Brain microvascular endothelial cell (primary cell): ENCODE measurements around the gene SMARCA4.

ENCODE experiments used
- DNase-seq: peaks from one replicate; pipeline ENCODE4 v3.0.0-alpha.2; 2020
- H3K27ac ChIP-seq: fragments of 250-450 bp; sonication (Bioruptor Pico); 2 replicates; pipeline ENCODE4 v1.5.1; 2020; ENCODE audit warnings: mild to moderate bottlenecking, moderate library complexity
- H3K27me3 ChIP-seq: fragments of 250-450 bp; sonication (Bioruptor Pico); replicated peaks from 2 replicates; pipeline ENCODE4 v1.5.1; 2020; ENCODE audit warnings: mild to moderate bottlenecking
- H3K36me3 ChIP-seq: fragments of 250-450 bp; sonication (Bioruptor Pico); replicated peaks from 2 replicates; pipeline ENCODE4 v1.5.1; 2020; ENCODE audit warnings: mild to moderate bottlenecking
- H3K4me3 ChIP-seq: 2 replicates; pipeline ENCODE4 v1.5.1; 2011; ENCODE audit warnings: low read depth, mild to moderate bottlenecking, control low read depth, low read length, moderate library complexity
- CTCF ChIP-seq: IDR thresholded peaks from 2 replicates; pipeline ENCODE4 v1.5.1; 2011; ENCODE audit warnings: low read depth, mild to moderate bottlenecking, moderate library complexity, low read length, control low read depth, inconsistent platforms; ENCODE audit errors: missing control alignments
- in situ Hi-C: cut with HindIII; loops from 2 replicates; pipeline ENCODE4 v1.10.0; 2017; ENCODE audit warnings: low sequenced_read_pairs, low pct_ligation_motif_present

SMARCA4 gene

GRCh38 chr19:11020982-11021759, 60.3 kb downstream of the SMARCA4 start:
- in situ Hi-C loops = no loop called here
- no peak overlapping the region for H3K4me3 ChIP-seq
- no peak for DNase-seq
- TF ChIP-seq CTCF = no peak
- no peaks in the 10 kb centered on the region for H3K27me3 ChIP-seq
- no peak overlapping the region for H3K27ac ChIP-seq
- peaks cover 87% of the 10 kb centered on the region for H3K36me3 ChIP-seq

- no peak for TF ChIP-seq CTCF
- in situ Hi-C loops = no loop called here
- H3K4me3 ChIP-seq = no peak overlapping the region
- H3K36me3 ChIP-seq = peaks cover 85% of the 10 kb centered on the region
- DNase-seq = no peak
- H3K27me3 ChIP-seq = no peaks in the 10 kb centered on the region
- no peak overlapping the region for H3K27ac ChIP-seq
These were observed 60.9 kb downstream of the SMARCA4 start for GRCh38 chr19:11021760-11022144.

GRCh38 chr19:11023016-11023415, 62.2 kb downstream of the SMARCA4 start:
- no peak for DNase-seq
- in situ Hi-C loops = no loop called here
- no peak for TF ChIP-seq CTCF
- Histone ChIP-seq H3K27me3 (no peaks in the 10 kb centered on the region), H3K27ac (no peak overlapping the region), H3K36me3 (peaks cover 91% of the 10 kb centered on the region), H3K4me3 (no peak overlapping the region)

- in situ Hi-C loops = no loop called here
These were observed 62.9 kb downstream of the SMARCA4 start for GRCh38 chr19:11023710-11024109.

GRCh38 chr19:11024259-11024658, 63.4 kb downstream of the SMARCA4 start:
- in situ Hi-C loops = no loop called here
- Histone ChIP-seq H3K36me3 (peaks cover 91% of the 10 kb centered on the region), H3K4me3 (no peak overlapping the region), H3K27ac (no peak overlapping the region), H3K27me3 (no peaks in the 10 kb centered on the region)
- no peak for TF ChIP-seq CTCF
- no peak for DNase-seq

More at GRCh38 chr19:11023710-11024109, 62.9 kb downstream of the SMARCA4 start:
- H3K27me3 ChIP-seq = no peaks in the 10 kb centered on the region
- no peak overlapping the region for H3K4me3 ChIP-seq
- no peak for DNase-seq
- no peak for TF ChIP-seq CTCF
- H3K36me3 ChIP-seq = peaks cover 91% of the 10 kb centered on the region
- H3K27ac ChIP-seq = no peak overlapping the region

- in situ Hi-C loops = no loop called here
- no peak for DNase-seq
- Histone ChIP-seq H3K4me3 (no peak overlapping the region), H3K27ac (no peak overlapping the region), H3K36me3 (peaks cover 90% of the 10 kb centered on the region), H3K27me3 (no peaks in the 10 kb centered on the region)
- no peak for TF ChIP-seq CTCF
These were observed 64.2 kb downstream of the SMARCA4 start for GRCh38 chr19:11025006-11025405.
